HL-60 (cell line): ENCODE results near the gene TRIB2.

ENCODE experiments used
- DNase-seq, 2 experiments: peaks; one replicate each; pipeline ENCODE4 v3.0.0-alpha.2; 2010 to 2020; ENCODE audit warnings: low read depth in 1 of 2, low spot score in 1 of 2
- H3K27ac ChIP-seq: fragments of 250-450 bp; sonication (Bioruptor Pico); replicated peaks from 2 replicates; pipeline ENCODE4 v1.5.1; 2020; ENCODE audit warnings: mild to moderate bottlenecking, moderate library complexity
- H3K27me3 ChIP-seq: fragments of 250-450 bp; sonication (Bioruptor Pico); 2 replicates; pipeline ENCODE4 v1.5.1; 2021; ENCODE audit warnings: mild to moderate bottlenecking, moderate library complexity; ENCODE audit not compliant: insufficient read depth, poor library complexity, severe bottlenecking
- H3K4me3 ChIP-seq: replicated peaks from 2 replicates; pipeline ENCODE4 v1.5.1; 2011; ENCODE audit warnings: mild to moderate bottlenecking, control low read depth, low read length; ENCODE audit not compliant: insufficient read depth
- CTCF ChIP-seq: IDR thresholded peaks from one replicate; pipeline ENCODE4 v1.5.1; 2011; ENCODE audit warnings: low read length, control low read depth, inconsistent platforms; ENCODE audit not compliant: insufficient read depth
- GABPA ChIP-seq: IDR thresholded peaks from 2 replicates; pipeline ENCODE4 v1.6.1; 2012; ENCODE audit warnings: low read depth
- POLR2AphosphoS5 ChIP-seq: IDR thresholded peaks from 2 replicates; pipeline ENCODE4 v1.6.1; 2012; ENCODE audit warnings: low read depth
- REST ChIP-seq: IDR thresholded peaks from 2 replicates; pipeline ENCODE4 v1.6.1; 2012; ENCODE audit warnings: low read depth; ENCODE audit not compliant: insufficient replicate concordance
- SPI1 ChIP-seq: IDR thresholded peaks from 2 replicates; pipeline ENCODE4 v1.6.1; 2012; ENCODE audit warnings: low read depth, mild to moderate bottlenecking, borderline replicate concordance

Gene TRIB2

DNA sequence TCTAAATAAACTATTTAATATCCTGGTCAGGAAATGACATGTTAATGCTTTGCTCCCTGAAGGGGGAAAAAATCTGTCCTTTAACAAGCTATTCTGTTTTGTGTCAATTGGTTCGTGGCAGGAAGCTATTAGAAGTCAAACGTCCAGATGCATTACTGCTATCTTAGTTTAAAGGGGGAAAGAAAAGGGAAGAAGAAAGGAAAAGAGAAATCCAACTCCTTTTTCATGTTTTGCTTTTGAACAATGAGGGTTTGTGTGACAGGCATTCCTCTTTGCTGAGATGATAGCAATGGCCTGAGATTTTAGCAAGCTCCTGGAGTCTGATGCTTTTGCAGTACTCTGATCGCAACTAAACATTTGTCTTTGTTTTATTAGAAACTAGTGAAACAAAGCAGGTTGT lies 24.6 kb downstream of the TRIB2 start:
- no peak for TF ChIP-seq CTCF
- no peak for TF ChIP-seq REST
- no peak for TF ChIP-seq GABPA
- no peak for TF ChIP-seq SPI1
- no peak for TF ChIP-seq POLR2AphosphoS5
- no peak for DNase-seq
- no peaks in the 10 kb centered on the region for H3K27me3 ChIP-seq
- no peak overlapping the region for H3K27ac ChIP-seq
- H3K4me3 ChIP-seq: no peak overlapping the region

- no peaks in the 10 kb centered on the region for H3K27me3 ChIP-seq
- DNase-seq: no peak
- H3K27ac ChIP-seq: no peak overlapping the region
- TF ChIP-seq REST (no peak), CTCF (no peak), SPI1 (no peak), POLR2AphosphoS5 (no peak), GABPA (no peak)
- no peak overlapping the region for H3K4me3 ChIP-seq
Observed at GRCh38 chr2:12742891-12743290, 26.2 kb downstream of the TRIB2 start.

- no peak overlapping the region for H3K4me3 ChIP-seq
- no peak overlapping the region for H3K27ac ChIP-seq
- no peaks in the 10 kb centered on the region for H3K27me3 ChIP-seq
- TF ChIP-seq GABPA: no peak
- no peak for TF ChIP-seq SPI1
- TF ChIP-seq CTCF: no peak
- TF ChIP-seq REST: no peak
- no peak for TF ChIP-seq POLR2AphosphoS5
- no peak for DNase-seq
Observed at GRCh38 chr2:12750166-12750905, 33.6 kb downstream of the TRIB2 start.
